Stimulated activated CD4-positive, alpha-beta T cell treated with anti-CD3 and anti-CD28 coated beads, Interleukin-12 subunit alpha, Interleukin-12 subunit beta, amount 100 ng/mL, for 48 hours (primary cell): ENCODE measurements around the gene MAGEA4.
"Not testable (repeated sequence)": the region's sequence is repeated elsewhere in the genome, so short reads cannot be mapped to it uniquely, and the experiment has no call there.

Experiments
- DNase-seq, 3 donors: peaks; one replicate each; pipeline ENCODE4 v3.0.0-alpha.2; 2020; ENCODE audit warnings: low read depth in 2 of 3, low spot score in 1 of 3

MAGEA4 gene, protein sequence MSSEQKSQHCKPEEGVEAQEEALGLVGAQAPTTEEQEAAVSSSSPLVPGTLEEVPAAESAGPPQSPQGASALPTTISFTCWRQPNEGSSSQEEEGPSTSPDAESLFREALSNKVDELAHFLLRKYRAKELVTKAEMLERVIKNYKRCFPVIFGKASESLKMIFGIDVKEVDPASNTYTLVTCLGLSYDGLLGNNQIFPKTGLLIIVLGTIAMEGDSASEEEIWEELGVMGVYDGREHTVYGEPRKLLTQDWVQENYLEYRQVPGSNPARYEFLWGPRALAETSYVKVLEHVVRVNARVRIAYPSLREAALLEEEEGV

DNA sequence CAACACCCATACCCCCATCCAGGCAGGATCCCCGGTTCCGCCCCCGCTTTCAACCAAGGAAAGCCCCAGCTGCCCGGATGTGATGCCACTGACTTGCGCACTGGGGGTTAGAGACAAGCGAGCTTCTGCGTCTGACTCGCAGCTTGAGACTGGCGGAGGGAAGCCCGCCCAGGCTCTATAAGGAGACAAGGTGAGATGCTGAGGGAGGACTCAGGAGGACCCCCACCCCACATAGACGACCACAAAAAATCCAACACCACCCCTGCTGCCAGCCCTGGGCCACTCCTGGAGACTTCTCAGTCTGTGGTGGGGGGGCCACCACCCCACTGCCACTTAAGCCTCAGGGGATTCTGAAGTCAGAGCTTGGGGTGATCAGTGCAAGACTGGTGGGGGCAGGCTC lies at the start of gene MAGEA4:
MAGEA4 (plus strand) TSS at position 110 of the 400 bp plus-strand sequence. CDS start 10,776 bp downstream, outside the sequence.
- no peak for DNase-seq

DNA sequence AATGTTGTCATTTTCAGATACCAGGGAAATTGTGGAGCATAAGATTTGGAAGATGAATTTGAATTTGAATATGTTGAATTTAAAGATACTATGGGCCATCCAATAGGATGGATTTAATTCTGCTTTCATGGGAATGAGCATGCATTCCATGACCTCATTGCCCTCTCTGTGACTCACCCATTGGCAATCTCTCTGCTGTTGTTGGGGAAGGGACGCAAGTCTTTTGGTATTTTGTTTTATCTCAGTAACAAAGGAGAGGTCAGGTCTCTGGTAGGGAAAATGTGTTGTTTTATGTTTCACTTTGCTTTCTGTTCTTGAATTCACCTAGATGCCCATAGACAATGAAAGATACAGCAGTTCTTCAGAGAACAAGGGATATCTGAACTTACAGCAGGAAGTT lies 42.1 kb upstream of the MAGEA4 start:
- DNase-seq: no peak

DNA sequence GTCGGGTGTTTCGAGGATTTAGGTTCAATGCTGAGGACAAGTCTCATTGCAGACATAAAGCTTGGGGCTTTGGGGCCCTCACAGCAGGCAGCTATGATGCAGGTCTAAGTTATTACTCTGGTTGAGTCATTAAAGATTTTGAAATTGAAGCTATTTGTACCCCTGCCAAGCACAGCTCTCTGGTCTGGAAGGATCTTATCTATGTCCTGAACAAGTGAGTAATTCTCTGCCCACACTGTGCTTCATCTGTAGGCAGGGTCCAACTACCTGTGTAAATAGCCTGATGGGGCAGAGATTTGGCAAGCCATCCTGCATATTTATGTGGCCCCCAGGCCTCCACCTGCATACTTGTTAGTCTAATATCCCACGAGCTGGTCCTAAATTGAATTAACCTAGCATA lies 41.4 kb upstream of the MAGEA4 start:
- no peak for DNase-seq

DNA sequence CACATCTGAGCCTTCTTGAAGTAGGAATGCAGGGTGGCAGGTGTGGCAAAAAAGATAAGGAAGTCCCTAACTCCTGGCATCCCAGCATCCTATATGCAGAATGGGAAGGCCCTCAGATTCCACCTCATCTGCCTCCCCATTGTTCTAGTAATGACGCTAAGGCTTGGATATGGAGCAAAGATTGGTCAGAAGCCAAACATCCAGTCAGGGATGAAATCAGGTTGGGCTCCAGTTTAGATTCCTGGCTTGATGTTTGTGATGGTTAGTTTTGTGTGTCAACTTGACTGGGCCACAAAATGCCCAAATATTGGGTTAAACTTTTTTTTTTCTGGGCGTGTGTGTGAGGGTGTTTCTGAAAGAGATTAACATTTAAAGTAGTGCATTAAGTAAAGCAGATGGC lies 39.6 kb upstream of the MAGEA4 start:
- DNase-seq: no peak

DNA sequence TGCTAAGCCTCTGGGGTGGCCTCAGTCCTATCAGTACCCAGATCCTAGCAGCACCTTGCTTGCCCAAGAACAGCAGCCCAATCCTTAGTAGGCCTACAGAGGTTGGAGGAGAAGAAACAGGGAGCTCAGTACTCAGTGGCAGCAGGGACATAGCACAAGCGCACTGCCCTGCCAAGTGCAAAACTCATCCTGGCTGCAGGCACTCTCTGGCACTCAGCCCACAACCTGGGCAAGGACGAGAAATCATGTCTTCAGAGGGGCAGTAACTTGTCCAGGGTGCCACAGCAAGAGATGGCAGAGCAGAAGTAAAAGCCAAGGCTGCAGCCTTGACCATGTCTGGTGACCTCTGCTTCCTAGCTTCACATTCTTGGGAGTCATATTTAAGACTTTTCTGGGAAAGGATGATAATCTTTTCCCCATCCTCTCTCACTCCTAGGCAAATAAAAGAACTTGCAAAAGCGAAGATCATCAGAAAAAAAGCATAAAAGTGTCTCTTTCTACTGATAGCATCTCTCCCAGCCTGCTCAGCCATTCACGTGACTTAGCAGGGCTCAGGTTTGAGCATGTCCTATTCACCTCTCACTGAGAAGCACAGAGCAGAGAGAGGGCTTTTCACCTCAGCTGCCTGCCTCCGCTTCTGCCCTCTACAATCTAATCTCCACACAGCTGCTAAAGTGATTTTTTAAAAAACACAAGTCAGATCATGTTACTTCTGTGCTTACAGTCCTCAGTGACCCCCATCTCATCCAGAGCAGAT lies 37.2 kb upstream of the MAGEA4 start:
- DNase-seq: no peak

DNA sequence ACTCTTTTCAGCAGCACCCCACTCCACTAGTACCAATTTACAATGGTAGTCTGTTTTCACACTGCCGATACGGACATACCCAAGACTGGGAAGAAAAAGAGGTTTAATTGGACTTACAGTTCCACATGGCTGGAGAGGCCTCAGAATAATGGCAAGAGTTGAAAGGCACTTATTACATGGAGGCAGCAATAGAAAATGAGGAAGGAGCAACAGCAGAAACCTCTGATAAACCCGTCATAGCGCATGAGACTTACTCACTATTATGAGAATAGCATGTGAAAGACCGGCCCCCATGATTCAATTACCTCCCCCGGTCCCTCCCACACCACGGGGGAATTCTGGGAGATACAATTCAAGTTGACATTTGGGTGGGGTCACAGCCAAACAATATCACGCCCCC lies 34.1 kb upstream of the MAGEA4 start:
- DNase-seq: no peak

DNA sequence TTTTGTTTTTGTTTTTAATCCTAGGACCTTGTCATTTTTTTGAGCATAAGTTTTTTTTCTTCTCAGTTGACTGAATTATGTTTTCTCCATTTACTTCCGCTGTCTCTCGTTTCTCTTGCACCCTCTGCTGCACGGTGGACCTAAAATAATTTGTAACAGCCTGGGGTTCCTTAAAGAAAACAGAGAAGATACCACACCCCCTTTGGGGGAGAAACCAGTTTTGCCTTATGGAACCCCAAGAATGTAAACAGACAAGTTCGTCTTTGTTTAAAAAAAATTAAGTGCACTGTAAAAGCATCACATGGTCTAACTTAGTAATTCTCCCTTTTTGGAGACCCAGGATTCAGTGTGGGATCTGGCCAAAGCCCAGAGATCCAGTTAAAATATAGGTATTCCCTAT lies 32.8 kb upstream of the MAGEA4 start:
- no peak for DNase-seq

DNA sequence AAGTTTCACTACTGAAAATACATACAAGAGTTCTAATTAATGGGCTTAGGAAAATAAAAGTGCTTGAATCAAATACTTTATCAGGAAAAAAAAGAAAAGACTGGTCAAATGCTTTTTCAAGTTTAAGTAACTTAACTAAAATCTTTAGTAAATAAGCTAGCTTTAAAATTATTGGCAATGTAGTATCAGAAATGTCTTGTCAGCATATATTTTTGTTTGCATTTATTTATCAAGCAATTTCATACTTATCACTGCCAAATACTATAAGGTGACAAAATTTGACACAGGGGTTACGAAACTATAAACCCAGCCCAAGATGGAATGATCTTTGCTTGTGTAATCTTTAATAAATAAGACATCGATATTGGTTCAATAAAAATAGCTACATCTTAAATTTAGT lies 31.8 kb upstream of the MAGEA4 start:
- DNase-seq: no peak

DNA sequence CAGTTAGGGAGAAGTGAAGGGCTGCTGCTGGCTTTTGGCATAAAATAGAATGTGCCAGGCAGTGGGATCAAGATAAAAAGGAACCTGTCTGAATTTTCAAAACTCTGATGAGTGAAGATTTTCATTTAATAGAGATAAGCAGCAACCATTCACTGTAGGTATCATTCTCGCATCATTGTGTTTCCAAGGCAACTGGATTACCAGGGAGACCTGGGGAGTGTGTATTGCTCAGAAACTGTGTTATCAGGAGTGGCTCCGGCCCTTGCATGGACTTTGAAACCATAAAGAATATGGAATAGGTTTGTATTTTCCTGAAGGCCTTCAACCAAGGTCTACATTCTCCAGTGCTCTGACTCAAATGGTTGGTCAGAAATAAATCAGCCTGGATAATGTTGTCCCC lies 23.3 kb upstream of the MAGEA4 start:
- no peak for DNase-seq

DNA sequence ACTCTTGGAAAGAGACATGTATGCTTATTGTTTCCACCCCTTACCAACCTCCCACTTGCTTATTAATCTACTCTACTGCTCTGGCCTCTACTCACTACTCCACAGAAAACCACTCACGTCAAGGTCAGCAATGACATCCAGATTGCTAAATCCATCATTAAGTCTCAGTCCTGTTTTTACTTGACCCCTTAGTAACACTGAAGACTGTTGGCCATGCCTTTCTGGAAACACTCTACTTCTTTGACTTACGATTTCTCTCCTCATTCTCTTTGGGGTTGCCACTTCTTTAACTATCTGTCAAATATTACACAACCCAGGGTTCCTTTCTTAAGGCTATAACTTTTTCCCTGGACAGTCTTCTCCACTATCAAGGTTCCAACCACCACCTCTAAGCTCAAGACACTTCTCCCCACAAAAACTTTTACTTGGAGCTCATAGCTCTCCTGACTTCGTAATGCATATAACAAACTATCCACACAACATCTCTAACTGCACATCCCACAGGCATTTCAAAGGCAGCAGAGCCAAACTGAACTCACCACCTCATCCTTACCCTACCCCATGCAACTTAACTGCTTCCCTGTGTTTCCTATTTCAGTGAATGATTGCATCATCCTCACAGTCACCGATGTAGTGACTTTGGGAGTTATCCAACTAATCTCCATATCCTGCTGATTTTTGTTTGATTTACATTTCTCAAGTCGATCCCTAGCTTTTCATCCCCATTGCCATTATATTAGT lies 15.8 kb upstream of the MAGEA4 start:
- DNase-seq: no peak

DNA sequence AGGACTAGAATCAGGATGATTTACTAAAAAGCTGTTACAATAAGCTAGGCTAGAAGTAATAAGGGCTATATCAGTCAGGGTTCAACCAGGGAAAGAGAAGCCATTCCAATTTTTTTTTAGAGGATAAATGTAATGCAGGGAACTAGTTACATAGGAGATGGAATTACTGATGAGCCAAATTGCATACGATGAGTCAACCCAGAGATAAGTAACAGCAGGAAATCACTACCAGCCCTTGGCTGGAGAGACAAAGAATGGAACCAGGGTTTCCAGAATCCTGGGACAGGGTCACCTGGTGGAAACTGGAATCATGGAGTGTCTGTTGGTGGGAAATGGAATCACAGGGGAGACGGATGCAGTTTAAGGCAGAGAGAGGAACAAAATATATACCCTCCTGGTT lies 13.1 kb upstream of the MAGEA4 start:
- no peak for DNase-seq

DNA sequence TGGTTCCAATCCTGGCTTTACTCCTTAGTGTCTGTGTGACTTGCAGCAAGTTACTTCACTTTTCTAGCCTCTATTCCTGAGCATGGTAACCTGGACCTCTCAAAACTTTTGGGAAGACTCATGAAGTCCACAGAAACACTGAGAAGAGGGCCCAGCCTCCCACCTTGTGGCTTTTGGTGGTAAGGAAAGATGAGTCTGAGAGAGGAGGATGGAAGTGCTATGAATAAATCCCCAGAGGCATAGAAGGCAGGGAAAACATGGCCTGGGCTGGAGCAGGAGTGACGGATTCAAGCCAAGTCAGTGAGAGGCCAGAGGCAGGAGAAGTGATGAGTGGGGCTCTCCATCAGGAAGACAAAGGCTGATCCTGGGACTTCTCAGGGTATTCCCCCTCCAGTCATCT lies 10.9 kb upstream of the MAGEA4 start:
- DNase-seq: no peak

DNA sequence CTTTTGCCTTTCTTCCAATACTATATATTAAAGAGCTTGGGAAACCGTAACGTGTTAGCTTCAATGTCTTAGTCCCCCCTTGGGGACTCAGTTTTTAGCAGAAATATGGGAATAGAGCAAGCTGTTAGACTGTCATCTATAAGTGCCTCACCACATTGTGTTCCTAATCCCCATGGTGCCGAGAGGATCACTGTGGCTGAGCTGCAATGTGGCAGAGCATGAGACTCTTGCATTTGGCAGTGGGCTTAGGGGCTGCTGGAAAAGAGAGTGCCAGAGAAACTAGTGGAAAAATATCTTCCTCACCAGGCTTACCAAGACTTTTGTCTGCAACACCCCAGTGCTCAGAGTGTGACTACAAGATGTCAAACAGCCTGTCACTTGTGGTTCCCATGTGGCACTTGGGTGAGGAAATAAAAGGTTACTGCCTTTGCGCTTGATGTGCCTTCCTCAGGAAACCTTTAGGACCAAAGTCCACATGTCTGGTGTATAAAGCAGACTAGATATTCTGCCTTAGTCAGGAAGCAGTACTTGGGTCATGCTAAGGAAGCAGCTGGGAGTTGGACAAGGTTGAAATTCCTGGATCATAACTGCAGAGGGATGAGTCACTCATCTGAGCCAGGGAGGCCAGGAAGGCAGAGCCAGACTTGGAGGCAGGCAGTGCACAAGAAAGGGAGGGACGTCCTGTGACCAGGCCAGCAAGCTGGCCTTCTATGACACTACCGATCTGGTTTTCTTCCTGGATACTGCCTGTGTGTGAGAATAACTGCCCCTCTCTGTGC lies 9.7 kb upstream of the MAGEA4 start:
- no peak for DNase-seq

DNA sequence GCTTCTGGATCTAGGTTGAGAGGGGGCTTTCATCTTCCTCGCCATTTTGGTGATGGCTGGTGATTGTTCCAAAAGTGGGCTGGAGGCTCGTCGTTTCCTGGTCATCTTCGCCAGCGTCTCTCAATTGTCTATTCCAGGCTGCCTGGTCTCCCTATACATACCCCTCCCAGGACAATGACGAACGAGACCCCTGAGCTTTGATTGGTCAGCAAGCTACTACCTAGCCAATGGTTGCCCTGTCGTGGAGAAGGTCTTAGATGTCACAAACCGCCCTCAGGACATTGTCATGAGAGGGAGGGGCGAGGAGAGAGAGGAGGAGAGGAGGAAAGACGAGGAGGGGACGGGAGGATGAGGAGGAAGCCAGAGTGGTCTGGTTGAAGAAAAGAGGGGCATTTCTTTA lies 7.7 kb upstream of the MAGEA4 start:
- no peak for DNase-seq

DNA sequence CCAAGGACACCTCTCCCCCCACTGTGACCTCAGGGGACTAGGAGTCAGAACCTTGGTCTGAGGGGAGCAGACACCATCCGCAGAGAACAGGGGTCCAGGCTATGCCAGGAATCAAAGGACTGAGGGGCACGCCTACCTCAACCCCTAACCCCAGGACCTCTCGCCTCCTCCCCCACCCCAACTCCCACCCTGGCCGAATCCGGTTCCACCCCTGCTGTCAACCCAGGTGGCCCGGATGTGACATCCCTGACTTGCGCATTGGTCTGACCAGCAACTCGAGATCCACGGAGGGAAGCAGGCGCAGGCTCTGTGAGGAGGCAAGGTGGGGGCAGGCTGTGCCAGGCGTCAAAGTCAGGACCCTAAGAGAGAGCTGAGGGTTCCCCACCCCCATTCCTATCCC lies 468 bp upstream of the MAGEA4 start:
- DNase-seq: no peak

DNA sequence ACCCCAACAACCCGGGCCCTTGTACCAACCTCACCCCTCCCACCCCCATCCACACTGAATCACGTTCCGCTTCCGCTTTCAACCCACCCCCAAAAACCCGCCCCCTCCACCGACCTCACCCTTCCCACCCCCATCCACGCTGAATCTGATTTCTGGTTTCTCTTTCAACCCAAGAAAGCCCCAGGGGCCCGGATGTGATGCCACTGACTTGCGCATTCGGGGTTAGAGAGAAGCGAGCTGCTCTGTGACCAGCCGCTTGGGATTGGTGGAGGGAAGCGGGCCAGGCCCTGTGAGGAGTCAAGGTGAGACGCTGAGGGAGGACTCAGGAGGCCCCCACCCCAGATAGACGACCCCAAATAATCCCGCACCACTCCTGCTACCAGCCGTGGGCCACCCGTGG lies 6.0 kb downstream of the MAGEA4 start:
- DNase-seq: not testable (repeated sequence)

DNA sequence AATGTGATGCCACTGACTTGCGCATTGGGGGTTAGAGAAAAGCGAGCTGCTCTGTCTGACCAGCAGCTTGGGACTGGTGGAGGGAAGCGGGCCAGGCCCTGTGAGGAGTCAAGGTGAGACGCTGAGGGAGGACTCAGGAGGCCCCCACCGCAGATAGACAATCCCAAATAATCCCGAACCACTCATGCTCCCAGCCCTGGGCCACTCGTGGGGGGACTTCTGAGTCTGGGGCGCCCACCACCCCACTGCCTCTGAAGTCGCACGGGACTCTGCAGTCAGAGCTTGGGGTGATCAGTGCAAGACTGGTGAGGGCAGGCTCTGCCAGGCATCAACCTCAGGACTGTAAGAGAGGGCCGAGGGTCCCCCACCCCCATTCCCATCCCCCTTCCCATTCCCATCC lies 6.9 kb downstream of the MAGEA4 start:
- no peak for DNase-seq

DNA sequence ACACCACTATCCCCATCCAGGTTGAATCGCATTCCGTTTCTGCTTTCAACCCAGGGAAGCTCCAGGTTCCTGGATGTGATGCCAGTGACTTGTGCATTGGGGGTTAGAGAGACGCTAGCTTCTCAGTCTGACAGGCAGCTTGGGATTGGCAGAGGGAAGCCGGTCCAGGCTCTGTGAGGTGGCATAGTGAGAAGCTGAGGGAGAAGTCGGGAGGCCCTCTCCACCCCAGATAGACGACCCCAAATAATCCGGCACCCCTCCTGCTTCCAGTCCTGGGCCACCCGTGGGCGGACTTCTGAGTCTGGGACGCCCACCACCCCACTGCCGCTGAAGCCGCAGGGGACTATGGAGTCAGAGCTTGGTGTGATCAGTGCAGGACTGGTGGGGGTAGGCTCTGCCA lies 7.4 kb downstream of the MAGEA4 start:
- DNase-seq: no peak

DNA sequence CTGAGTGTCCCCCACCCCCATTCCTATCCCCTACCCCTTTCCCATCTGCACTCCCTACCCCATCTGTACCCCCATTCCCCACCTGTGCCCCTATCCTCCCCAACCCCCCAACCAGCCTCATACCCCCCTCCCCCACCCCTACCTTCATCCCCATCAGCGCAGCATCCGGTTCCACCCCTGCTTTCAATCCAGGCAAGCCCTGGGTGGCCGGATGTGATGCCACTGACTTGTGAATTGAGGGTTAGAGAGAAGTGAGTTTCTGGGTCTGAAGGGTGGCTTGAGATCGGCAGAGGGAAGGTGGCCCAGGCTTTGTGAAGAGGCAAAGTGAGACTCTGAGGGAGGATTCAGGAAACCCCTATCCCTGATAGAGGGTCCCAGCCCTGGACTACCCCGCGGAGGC lies 7.8 kb downstream of the MAGEA4 start:
- no peak for DNase-seq

DNA sequence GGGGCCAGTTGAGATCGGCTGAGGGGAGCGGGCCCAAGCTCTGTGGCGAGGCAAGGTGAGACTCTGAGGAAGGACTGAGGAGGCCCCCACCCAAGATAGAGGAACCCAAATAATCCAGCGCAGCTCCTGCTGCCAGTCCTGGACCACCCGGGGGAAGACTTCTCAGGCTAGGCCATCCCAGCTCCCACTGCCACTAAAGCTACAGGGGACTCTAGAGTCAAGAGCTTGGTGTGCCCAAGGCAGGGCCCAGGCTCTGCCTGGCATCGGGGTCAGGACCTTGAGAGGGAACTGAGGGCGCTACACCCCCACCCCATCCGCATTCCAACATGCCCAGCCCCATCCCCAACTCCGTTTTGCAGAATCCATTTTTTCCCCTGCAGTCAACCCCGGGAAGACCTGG lies 8.6 kb downstream of the MAGEA4 start:
- no peak for DNase-seq

DNA sequence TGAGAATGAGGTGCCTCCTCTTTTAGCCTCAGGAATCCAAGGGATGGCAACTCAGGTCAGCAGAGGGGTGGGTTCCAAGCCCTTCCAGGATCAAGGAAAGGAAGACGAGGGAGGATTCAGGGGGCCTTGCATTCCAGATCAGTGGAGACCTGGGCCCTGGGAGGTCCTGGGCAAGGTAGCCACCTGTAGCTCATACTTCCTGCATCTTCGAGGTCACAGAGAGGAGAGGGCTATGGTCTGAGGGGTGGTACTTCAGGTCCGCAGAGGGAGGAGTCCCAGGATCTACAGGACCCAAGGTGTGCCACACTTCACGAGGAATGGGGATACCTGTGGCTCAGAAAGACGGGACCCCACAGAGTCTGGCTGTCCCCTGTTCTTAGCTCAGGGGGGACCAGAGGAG lies 9.2 kb downstream of the MAGEA4 start:
- no peak for DNase-seq
